ENCODE results near the gene TEKTIP1. TPM values are rescaled to one million over a fixed set of nuclear protein-coding genes. Genes with fewer than 3 reads are reported as not detected.
A peak's percentile ranks its signal among the peaks of the same experiment; 100 is the strongest.

TEKTIP1 gene
- total RNA-seq, 2 donors from 2014 or later: 2.1 to 4.0 TPM

GRCh38 chr19:3513229-3514140 is 25.5 kb upstream of the TEKTIP1 start:
- H3K4me3 Mint-ChIP-seq: no peak overlapping the region
- H3K4me1 Mint-ChIP-seq: peaks cover 22% of the 10 kb centered on the region

GRCh38 chr19:3514930-3515329 is 24.0 kb upstream of the TEKTIP1 start:
- ATAC-seq (replicated peaks): no peak
- Mint-ChIP-seq H3K9me3 (no peaks in the 10 kb centered on the region), H3K27me3 (no peaks in the 10 kb centered on the region), H3K36me3 (ENCODE audit: low read depth) (peaks cover 8% of the 10 kb centered on the region), H3K4me1 (peaks cover 12% of the 10 kb centered on the region), H3K4me3 (no peak overlapping the region), H3K27ac (no peak overlapping the region)

More at GRCh38 chr19:3513229-3514140, 25.5 kb upstream of the TEKTIP1 start:
- Mint-ChIP-seq H3K27ac (no peak overlapping the region), H3K36me3 (ENCODE audit: low read depth) (peaks cover 22% of the 10 kb centered on the region), H3K27me3 (no peaks in the 10 kb centered on the region), H3K9me3 (no peaks in the 10 kb centered on the region)
- no peak for ATAC-seq (replicated peaks)

GRCh38 chr19:3515891-3516422 is 23.0 kb upstream of the TEKTIP1 start:
- Mint-ChIP-seq H3K27me3 (no peaks in the 10 kb centered on the region), H3K9me3 (no peaks in the 10 kb centered on the region), H3K4me3 (no peak overlapping the region), H3K36me3 (ENCODE audit: low read depth) (peaks cover 6% of the 10 kb centered on the region), H3K4me1 (peaks cover 12% of the 10 kb centered on the region), H3K27ac (no peak overlapping the region)
- no peak for ATAC-seq (replicated peaks)

- Mint-ChIP-seq H3K4me3 (no peak overlapping the region), H3K36me3 (ENCODE audit: low read depth) (peaks cover 13% of the 10 kb centered on the region), H3K9me3 (no peaks in the 10 kb centered on the region), H3K27ac (no peak overlapping the region), H3K27me3 (no peaks in the 10 kb centered on the region), H3K4me1 (peaks cover 15% of the 10 kb centered on the region)
- peak; percentile 73 for ATAC-seq (replicated peaks)
Observed at GRCh38 chr19:3516675-3517207, 22.2 kb upstream of the TEKTIP1 start.

GRCh38 chr19:3517638-3518037 is 21.3 kb upstream of the TEKTIP1 start:
- peaks cover 14% of the 10 kb centered on the region for H3K36me3 Mint-ChIP-seq (ENCODE audit: low read depth)
- no peaks in the 10 kb centered on the region for H3K9me3 Mint-ChIP-seq
- H3K4me3 Mint-ChIP-seq: no peak overlapping the region
- no peak overlapping the region for H3K27ac Mint-ChIP-seq
- peaks cover 15% of the 10 kb centered on the region for H3K4me1 Mint-ChIP-seq
- H3K27me3 Mint-ChIP-seq: no peaks in the 10 kb centered on the region
- no peak for ATAC-seq (replicated peaks)

GRCh38 chr19:3518255-3518654 is 20.7 kb upstream of the TEKTIP1 start:
- no peaks in the 10 kb centered on the region for H3K9me3 Mint-ChIP-seq
- H3K27ac Mint-ChIP-seq: no peak overlapping the region
- peaks cover 15% of the 10 kb centered on the region for H3K36me3 Mint-ChIP-seq (ENCODE audit: low read depth)
- no peak for ATAC-seq (replicated peaks)
- peaks cover 15% of the 10 kb centered on the region for H3K4me1 Mint-ChIP-seq
- H3K4me3 Mint-ChIP-seq: no peak overlapping the region
- H3K27me3 Mint-ChIP-seq: no peaks in the 10 kb centered on the region

GRCh38 chr19:3518659-3519058 is 20.3 kb upstream of the TEKTIP1 start:
- H3K9me3 Mint-ChIP-seq: no peaks in the 10 kb centered on the region
- ATAC-seq (replicated peaks): no peak
- peaks cover 19% of the 10 kb centered on the region for H3K36me3 Mint-ChIP-seq (ENCODE audit: low read depth)
- H3K4me3 Mint-ChIP-seq: no peak overlapping the region
- H3K4me1 Mint-ChIP-seq: peaks cover 15% of the 10 kb centered on the region
- H3K27me3 Mint-ChIP-seq: no peaks in the 10 kb centered on the region
- H3K27ac Mint-ChIP-seq: no peak overlapping the region

GRCh38 chr19:3519126-3519525 is 19.8 kb upstream of the TEKTIP1 start:
- Mint-ChIP-seq H3K27ac (no peak overlapping the region), H3K4me3 (no peak overlapping the region), H3K36me3 (ENCODE audit: low read depth) (peaks cover 23% of the 10 kb centered on the region), H3K27me3 (no peaks in the 10 kb centered on the region), H3K9me3 (no peaks in the 10 kb centered on the region), H3K4me1 (peaks cover 11% of the 10 kb centered on the region)
- ATAC-seq (replicated peaks): no peak

- no peak for ATAC-seq (replicated peaks)
Observed at GRCh38 chr19:3520166-3521103, 18.5 kb upstream of the TEKTIP1 start.

GRCh38 chr19:3521104-3521445 is 17.9 kb upstream of the TEKTIP1 start:
- H3K9me3 Mint-ChIP-seq: no peaks in the 10 kb centered on the region
- H3K4me3 Mint-ChIP-seq: no peak overlapping the region
- no peak overlapping the region for H3K27ac Mint-ChIP-seq
- no peak for ATAC-seq (replicated peaks)
- H3K4me1 Mint-ChIP-seq: peaks cover 5% of the 10 kb centered on the region
- H3K27me3 Mint-ChIP-seq: no peaks in the 10 kb centered on the region
- H3K36me3 Mint-ChIP-seq (ENCODE audit: low read depth): peaks cover 26% of the 10 kb centered on the region

More at GRCh38 chr19:3520166-3521103, 18.5 kb upstream of the TEKTIP1 start:
- Mint-ChIP-seq H3K36me3 (ENCODE audit: low read depth) (peaks cover 26% of the 10 kb centered on the region), H3K9me3 (no peaks in the 10 kb centered on the region), H3K27ac (no peak overlapping the region), H3K4me3 (no peak overlapping the region), H3K27me3 (no peaks in the 10 kb centered on the region), H3K4me1 (peaks cover 5% of the 10 kb centered on the region)

- Mint-ChIP-seq H3K36me3 (ENCODE audit: low read depth) (peaks cover 33% of the 10 kb centered on the region), H3K4me3 (no peak overlapping the region), H3K27me3 (no peaks in the 10 kb centered on the region), H3K27ac (no peak overlapping the region), H3K9me3 (no peaks in the 10 kb centered on the region), H3K4me1 (peaks cover 5% of the 10 kb centered on the region)
- ATAC-seq (replicated peaks): no peak
Observed at GRCh38 chr19:3522421-3523360, 16.3 kb upstream of the TEKTIP1 start.

GRCh38 chr19:3523361-3524077 is 15.5 kb upstream of the TEKTIP1 start:
- Mint-ChIP-seq H3K27me3 (no peaks in the 10 kb centered on the region), H3K9me3 (no peaks in the 10 kb centered on the region), H3K36me3 (ENCODE audit: low read depth) (peaks cover 33% of the 10 kb centered on the region), H3K27ac (no peak overlapping the region), H3K4me3 (no peak overlapping the region), H3K4me1 (peaks cover 5% of the 10 kb centered on the region)
- no peak for ATAC-seq (replicated peaks)
